ENCODE results near the gene RNF4. TPM values are rescaled to one million over a fixed set of nuclear protein-coding genes. Genes with fewer than 3 reads are reported as not detected.

RNF4 gene
- total RNA-seq, 1 donor from 2014 or later: 74.2 TPM

GRCh38 chr4:2445571-2445970 lies 23.3 kb upstream of the RNF4 start:
- no peak overlapping the region for H3K4me3 Mint-ChIP-seq
- TF ChIP-seq, protein P1, sequence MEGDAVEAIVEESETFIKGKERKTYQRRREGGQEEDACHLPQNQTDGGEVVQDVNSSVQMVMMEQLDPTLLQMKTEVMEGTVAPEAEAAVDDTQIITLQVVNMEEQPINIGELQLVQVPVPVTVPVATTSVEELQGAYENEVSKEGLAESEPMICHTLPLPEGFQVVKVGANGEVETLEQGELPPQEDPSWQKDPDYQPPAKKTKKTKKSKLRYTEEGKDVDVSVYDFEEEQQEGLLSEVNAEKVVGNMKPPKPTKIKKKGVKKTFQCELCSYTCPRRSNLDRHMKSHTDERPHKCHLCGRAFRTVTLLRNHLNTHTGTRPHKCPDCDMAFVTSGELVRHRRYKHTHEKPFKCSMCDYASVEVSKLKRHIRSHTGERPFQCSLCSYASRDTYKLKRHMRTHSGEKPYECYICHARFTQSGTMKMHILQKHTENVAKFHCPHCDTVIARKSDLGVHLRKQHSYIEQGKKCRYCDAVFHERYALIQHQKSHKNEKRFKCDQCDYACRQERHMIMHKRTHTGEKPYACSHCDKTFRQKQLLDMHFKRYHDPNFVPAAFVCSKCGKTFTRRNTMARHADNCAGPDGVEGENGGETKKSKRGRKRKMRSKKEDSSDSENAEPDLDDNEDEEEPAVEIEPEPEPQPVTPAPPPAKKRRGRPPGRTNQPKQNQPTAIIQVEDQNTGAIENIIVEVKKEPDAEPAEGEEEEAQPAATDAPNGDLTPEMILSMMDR (conservative IDR thresholded peaks at IDR 0.05): no peak
- H3K36me3 Mint-ChIP-seq (ENCODE audit: low read depth): no peaks in the 10 kb centered on the region
- H3K27ac Mint-ChIP-seq (ENCODE audit: unreplicated experiment): no peak overlapping the region
- H3K27me3 Mint-ChIP-seq (ENCODE audit: low read depth): no peaks in the 10 kb centered on the region
- DNase-seq (ENCODE audit: low read depth, low spot score): no peak
- no peaks in the 10 kb centered on the region for H3K4me1 Mint-ChIP-seq
- H3K9me3 Mint-ChIP-seq: no peaks in the 10 kb centered on the region

DNA sequence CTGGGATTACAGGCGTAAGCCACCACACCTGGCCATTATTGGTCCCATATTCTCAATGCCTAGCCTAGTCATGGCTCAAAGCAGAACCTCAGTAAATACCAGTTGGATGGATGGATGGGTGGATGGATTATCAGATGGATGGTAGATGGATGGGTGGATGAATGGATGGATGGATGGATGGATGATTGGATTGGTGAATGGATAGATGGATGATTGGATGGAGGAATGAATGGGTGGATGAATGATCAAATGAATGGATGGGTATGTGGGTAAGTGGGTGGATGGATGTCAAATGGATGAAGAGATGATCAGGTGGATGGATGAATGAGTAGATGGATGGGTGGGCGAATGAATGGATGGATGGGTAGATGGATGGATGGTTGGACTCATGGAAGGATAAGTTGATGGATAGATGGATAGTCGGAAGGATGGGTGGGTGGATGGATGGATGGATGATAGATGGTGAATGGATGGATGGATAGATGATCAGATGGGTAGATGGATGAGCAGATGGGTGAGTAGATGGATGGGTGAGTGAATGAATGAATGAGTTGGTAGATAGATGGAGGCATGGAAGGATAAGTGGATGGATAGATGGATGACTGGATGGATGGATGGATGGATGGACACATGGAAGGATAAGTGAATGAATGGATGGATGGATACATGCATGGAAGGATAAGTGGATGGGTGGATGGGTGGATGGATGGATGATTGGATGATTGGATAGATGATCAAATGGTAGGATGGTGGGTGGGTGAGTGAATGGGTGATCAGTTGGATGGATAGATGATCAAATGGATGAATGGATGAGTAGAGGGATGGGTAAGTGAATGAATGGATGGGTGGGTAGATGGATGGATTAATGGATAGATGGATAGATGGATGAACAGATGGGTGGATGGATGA lies 22.0 kb upstream of the RNF4 start:
- H3K27ac Mint-ChIP-seq (ENCODE audit: unreplicated experiment): no peak overlapping the region
- no peaks in the 10 kb centered on the region for H3K36me3 Mint-ChIP-seq (ENCODE audit: low read depth)
- no peak overlapping the region for H3K4me3 Mint-ChIP-seq
- no peaks in the 10 kb centered on the region for H3K4me1 Mint-ChIP-seq
- H3K9me3 Mint-ChIP-seq: no peaks in the 10 kb centered on the region
- TF ChIP-seq, protein P1 (conservative IDR thresholded peaks at IDR 0.05): no peak
- no peaks in the 10 kb centered on the region for H3K27me3 Mint-ChIP-seq (ENCODE audit: low read depth)
- no peak for DNase-seq (ENCODE audit: low read depth, low spot score)

DNA sequence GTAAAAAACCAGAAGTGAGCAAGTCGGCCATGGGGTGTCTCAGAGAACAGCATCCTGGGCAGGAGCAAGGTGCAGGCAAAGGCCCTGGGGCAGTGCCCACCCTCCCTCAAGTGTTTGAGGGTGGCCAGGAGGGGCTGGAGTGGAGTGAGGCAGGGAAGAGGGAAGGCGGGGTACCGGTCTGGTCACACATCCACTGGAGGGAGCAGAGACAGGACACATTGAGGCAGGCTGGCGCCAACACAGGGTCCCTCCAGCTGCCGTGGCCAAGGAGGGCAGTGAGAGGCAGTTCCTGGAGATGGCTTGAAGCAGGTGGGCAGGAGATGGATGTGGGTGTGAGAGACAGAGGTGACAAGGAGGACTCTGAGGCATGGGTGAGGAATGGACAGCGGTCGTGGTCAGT lies 20.3 kb upstream of the RNF4 start:
- Mint-ChIP-seq H3K36me3 (ENCODE audit: low read depth) (no peaks in the 10 kb centered on the region), H3K4me3 (no peak overlapping the region), H3K27ac (ENCODE audit: unreplicated experiment) (no peak overlapping the region), H3K4me1 (no peaks in the 10 kb centered on the region), H3K9me3 (no peaks in the 10 kb centered on the region), H3K27me3 (ENCODE audit: low read depth) (no peaks in the 10 kb centered on the region)
- TF ChIP-seq, protein P1 (conservative IDR thresholded peaks at IDR 0.05): no peak
- no peak for DNase-seq (ENCODE audit: low read depth, low spot score)

- no peaks in the 10 kb centered on the region for H3K36me3 Mint-ChIP-seq (ENCODE audit: low read depth)
- no peaks in the 10 kb centered on the region for H3K4me1 Mint-ChIP-seq
These were observed 19.9 kb upstream of the RNF4 start for GRCh38 chr4:2449051-2449450.

GRCh38 chr4:2449511-2450392 lies 19.2 kb upstream of the RNF4 start:
- H3K27ac Mint-ChIP-seq (ENCODE audit: unreplicated experiment): no peak overlapping the region
- DNase-seq (ENCODE audit: low read depth, low spot score): no peak
- no peaks in the 10 kb centered on the region for H3K9me3 Mint-ChIP-seq
- no peaks in the 10 kb centered on the region for H3K27me3 Mint-ChIP-seq (ENCODE audit: low read depth)
- TF ChIP-seq, protein P1 (conservative IDR thresholded peaks at IDR 0.05): no peak
- H3K4me1 Mint-ChIP-seq: no peaks in the 10 kb centered on the region
- H3K36me3 Mint-ChIP-seq (ENCODE audit: low read depth): no peaks in the 10 kb centered on the region
- no peak overlapping the region for H3K4me3 Mint-ChIP-seq

More at GRCh38 chr4:2449051-2449450, 19.9 kb upstream of the RNF4 start:
- Mint-ChIP-seq H3K27me3 (ENCODE audit: low read depth) (no peaks in the 10 kb centered on the region), H3K9me3 (no peaks in the 10 kb centered on the region), H3K4me3 (no peak overlapping the region), H3K27ac (ENCODE audit: unreplicated experiment) (no peak overlapping the region)
- TF ChIP-seq, protein P1 (conservative IDR thresholded peaks at IDR 0.05): no peak
- no peak for DNase-seq (ENCODE audit: low read depth, low spot score)

All from neural crest cell (in vitro differentiated cells).